Endometrial microvascular endothelial cells (primary cell): ENCODE results near the gene ACSS1. TPM values are rescaled to one million over a fixed set of nuclear protein-coding genes. Genes with fewer than 3 reads are reported as not detected.

Experiments used
- total RNA-seq: library from RNA; depleted of rRNA; stranded (reverse); fragments of >200 nt; gene quantifications from one replicate; pipeline ENCODE4 v1.2.3, GENCODE V29; 2015; ENCODE audit errors: inconsistent ontology term

ACSS1 gene
- total RNA-seq, 1 donor from 2014 or later: 4.5 TPM

Other genes starting within 250 kb of the ACSS1 start
- not detected for gene CST7, start 108.9 kb downstream of the ACSS1 start, total RNA-seq
- 135 TPM for gene APMAP, start 65.4 kb downstream of the ACSS1 start, total RNA-seq
- gene VSX1, start 24.0 kb upstream of the ACSS1 start, total RNA-seq: not detected
- gene ENTPD6, start 137.6 kb upstream of the ACSS1 start, total RNA-seq: 73.3 TPM
- gene PYGB, start 189.9 kb upstream of the ACSS1 start, total RNA-seq: 126 TPM